ENCODE measurements around the gene PSMC5. TPM values are rescaled to one million over a fixed set of nuclear protein-coding genes. Genes with fewer than 3 reads are reported as not detected.

PSMC5 gene
- total and polyA plus RNA-seq, 2 donors (not counting 3 experiments of a cell fraction or from before 2014, with no cell fraction given), result 179 to 236 TPM

DNA sequence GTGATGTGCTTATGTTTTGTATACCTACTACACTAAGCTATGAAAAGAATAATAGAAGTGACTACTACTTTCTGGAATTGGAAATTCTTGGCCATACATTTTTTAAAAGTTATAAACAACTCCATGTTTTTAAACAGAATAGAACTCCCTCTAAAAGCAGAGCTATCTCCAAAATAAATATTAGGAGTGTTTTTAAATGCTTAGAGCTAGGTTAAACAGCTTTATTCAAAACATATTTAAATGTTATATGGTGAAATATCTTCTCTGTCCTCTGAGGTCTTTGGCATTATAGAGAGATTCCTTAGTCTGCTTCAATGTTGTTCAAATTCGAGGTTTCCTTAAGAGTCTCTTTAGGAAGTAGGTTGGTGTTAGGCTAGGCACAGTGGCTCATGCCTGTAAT lies 22.9 kb upstream of the PSMC5 start:
- Histone ChIP-seq H3K9me3 (replicated peaks; ENCODE audit: control insufficient read depth, insufficient read depth, low read length) (no peaks in the 10 kb centered on the region), H3K79me2 (ENCODE audit: control insufficient read depth, insufficient read depth, low read length) (peaks cover 2% of the 10 kb centered on the region), H2AFZ (ENCODE audit: low read depth, low read length) (no peak overlapping the region), H3K27me3 (ENCODE audit: control insufficient read depth in 2 of 2, insufficient read depth in 2 of 2, low read length in 2 of 2) (no peaks in the 10 kb centered on the region), H3K36me3 (ENCODE audit: control insufficient read depth in 2 of 2, extremely low read depth in 1 of 2, insufficient read depth in 2 of 2, low read length in 2 of 2) (peaks cover 32 to 42% of the 10 kb centered on the region in 2 experiments), H3K9ac (replicated peaks; ENCODE audit: extremely low read depth, insufficient read depth, low read length) (no peak overlapping the region), H3K4me1 (ENCODE audit: control insufficient read depth, extremely low read depth, insufficient read depth, low read length) (no peaks in the 10 kb centered on the region), H3K9me1 (replicated peaks; ENCODE audit: control insufficient read depth, extremely low read depth, insufficient read depth, low read length) (no peaks in the 10 kb centered on the region), H3K27ac (ENCODE audit: insufficient read depth, low read depth, low read length) (no peak overlapping the region), H4K20me1 (replicated peaks; ENCODE audit: control insufficient read depth, extremely low read depth, insufficient read depth, low read length) (no peaks in the 10 kb centered on the region), H3K4me3 (replicated peaks in 1 of 3; ENCODE audit: insufficient read depth in 1 of 3, low read depth in 1 of 3, low read length in 3 of 3) (no peak overlapping the region), H3K4me2 (ENCODE audit: insufficient read depth, low read length) (no peak overlapping the region)
- DNase-seq (ENCODE audit: low read depth, low spot score) (no peak), FAIRE-seq (no peak)
- POLR2A ChIA-PET, result no interaction called here
- TF ChIP-seq FOS (IDR thresholded peaks at IDR 0.05; ENCODE audit: borderline replicate concordance, insufficient read depth, low read length) (no peak), JUN (IDR thresholded peaks at IDR 0.05; ENCODE audit: borderline replicate concordance, insufficient read depth, insufficient read length, low read depth) (no peak), GATA2 (IDR thresholded peaks at IDR 0.05; ENCODE audit: insufficient read depth, insufficient read length, low read depth, low read length) (no peak)
- TF ChIP-seq, protein P1, sequence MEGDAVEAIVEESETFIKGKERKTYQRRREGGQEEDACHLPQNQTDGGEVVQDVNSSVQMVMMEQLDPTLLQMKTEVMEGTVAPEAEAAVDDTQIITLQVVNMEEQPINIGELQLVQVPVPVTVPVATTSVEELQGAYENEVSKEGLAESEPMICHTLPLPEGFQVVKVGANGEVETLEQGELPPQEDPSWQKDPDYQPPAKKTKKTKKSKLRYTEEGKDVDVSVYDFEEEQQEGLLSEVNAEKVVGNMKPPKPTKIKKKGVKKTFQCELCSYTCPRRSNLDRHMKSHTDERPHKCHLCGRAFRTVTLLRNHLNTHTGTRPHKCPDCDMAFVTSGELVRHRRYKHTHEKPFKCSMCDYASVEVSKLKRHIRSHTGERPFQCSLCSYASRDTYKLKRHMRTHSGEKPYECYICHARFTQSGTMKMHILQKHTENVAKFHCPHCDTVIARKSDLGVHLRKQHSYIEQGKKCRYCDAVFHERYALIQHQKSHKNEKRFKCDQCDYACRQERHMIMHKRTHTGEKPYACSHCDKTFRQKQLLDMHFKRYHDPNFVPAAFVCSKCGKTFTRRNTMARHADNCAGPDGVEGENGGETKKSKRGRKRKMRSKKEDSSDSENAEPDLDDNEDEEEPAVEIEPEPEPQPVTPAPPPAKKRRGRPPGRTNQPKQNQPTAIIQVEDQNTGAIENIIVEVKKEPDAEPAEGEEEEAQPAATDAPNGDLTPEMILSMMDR (IDR thresholded peaks at IDR 0.05; ENCODE audit: extremely low read depth in 1 of 2, insufficient read depth in 1 of 2, low read depth in 1 of 2, low read length in 2 of 2), result no peak
- no TSS peak for BruUV-seq (replicated peaks)
- intact Hi-C loops (cut with micrococcal nuclease), result no loop called here
- dilution Hi-C loops (cut with MboI; ENCODE audit: extremely low pct_ligation_motif_present, low sequenced_read_pairs), result no loop called here
- CTCF ChIA-PET, result interaction anchor here (0.7 to 2.0 kb wide), 6 partner anchors 11 to 31 kb away, joined by 3 to 7 read pairs (median 4); partner anchors contain the start of gene CCDC47

DNA sequence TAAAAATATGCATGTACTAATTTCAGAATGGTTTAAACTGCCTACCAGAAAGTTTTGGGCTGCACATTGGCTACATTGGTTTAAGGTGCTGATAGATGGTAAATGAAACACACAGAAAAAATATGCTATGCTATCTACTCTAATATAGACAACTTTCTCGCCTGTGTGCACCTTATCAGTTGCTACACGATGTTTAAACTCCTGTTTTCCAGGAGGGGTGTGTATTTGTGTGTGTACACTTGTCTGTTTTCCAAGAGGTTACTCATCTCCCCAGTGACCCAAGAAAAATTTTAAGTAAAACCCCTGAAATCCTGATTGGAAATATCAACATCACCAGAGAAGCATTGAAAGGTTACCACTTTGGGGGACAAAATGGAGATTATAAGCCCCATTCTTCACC lies 21.6 kb upstream of the PSMC5 start:
- H3K9me1 ChIP-seq (replicated peaks; ENCODE audit: control insufficient read depth, extremely low read depth, insufficient read depth, low read length), result no peaks in the 10 kb centered on the region
- dilution Hi-C loops (cut with MboI; ENCODE audit: extremely low pct_ligation_motif_present, low sequenced_read_pairs), result no loop called here
- no peak overlapping the region for H3K4me2 ChIP-seq (ENCODE audit: insufficient read depth, low read length)
- BruUV-seq (replicated peaks), result no TSS peak
- H3K9me3 ChIP-seq (replicated peaks; ENCODE audit: control insufficient read depth, insufficient read depth, low read length), result no peaks in the 10 kb centered on the region
- intact Hi-C loops (cut with micrococcal nuclease), result no loop called here
- H3K27me3 ChIP-seq (ENCODE audit: control insufficient read depth in 2 of 2, insufficient read depth in 2 of 2, low read length in 2 of 2), result no peaks in the 10 kb centered on the region
- no peaks in the 10 kb centered on the region for H4K20me1 ChIP-seq (replicated peaks; ENCODE audit: control insufficient read depth, extremely low read depth, insufficient read depth, low read length)
- no peak overlapping the region for H3K27ac ChIP-seq (ENCODE audit: insufficient read depth, low read depth, low read length)
- TF ChIP-seq GATA2 (IDR thresholded peaks at IDR 0.05; ENCODE audit: insufficient read depth, insufficient read length, low read depth, low read length), result no peak
- TF ChIP-seq POLR2AphosphoS5 (IDR thresholded peaks at IDR 0.05; ENCODE audit: insufficient read depth, low read depth, low read length), result no peak
- TF ChIP-seq, protein P2, sequence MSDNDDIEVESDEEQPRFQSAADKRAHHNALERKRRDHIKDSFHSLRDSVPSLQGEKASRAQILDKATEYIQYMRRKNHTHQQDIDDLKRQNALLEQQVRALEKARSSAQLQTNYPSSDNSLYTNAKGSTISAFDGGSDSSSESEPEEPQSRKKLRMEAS (IDR thresholded peaks at IDR 0.05; ENCODE audit: insufficient read depth, insufficient read length), result no peak
- TF ChIP-seq FOS (IDR thresholded peaks at IDR 0.05; ENCODE audit: borderline replicate concordance, insufficient read depth, low read length), result no peak
- TF ChIP-seq EZH2 (IDR thresholded peaks at IDR 0.05; ENCODE audit: borderline replicate concordance, low read depth, low read length, severe bottlenecking), result no peak
- no peak for TF ChIP-seq JUN (IDR thresholded peaks at IDR 0.05; ENCODE audit: borderline replicate concordance, insufficient read depth, insufficient read length, low read depth)
- TF ChIP-seq POLR2A (IDR thresholded peaks at IDR 0.05; ENCODE audit: low read depth, low read length), result no peak
- TF ChIP-seq, protein P1 (IDR thresholded peaks at IDR 0.05; ENCODE audit: extremely low read depth in 1 of 2, insufficient read depth in 1 of 2, low read depth in 1 of 2, low read length in 2 of 2), result no peak
- TF ChIP-seq MYC (IDR thresholded peaks at IDR 0.05; ENCODE audit: low read depth, low read length), result no peak
- H3K79me2 ChIP-seq (ENCODE audit: control insufficient read depth, insufficient read depth, low read length), result peaks cover 2% of the 10 kb centered on the region
- H3K4me1 ChIP-seq (ENCODE audit: control insufficient read depth, extremely low read depth, insufficient read depth, low read length), result no peaks in the 10 kb centered on the region
- peaks cover 26 to 35% of the 10 kb centered on the region in 2 experiments for H3K36me3 ChIP-seq (ENCODE audit: control insufficient read depth in 2 of 2, extremely low read depth in 1 of 2, insufficient read depth in 2 of 2, low read length in 2 of 2)
- CTCF ChIA-PET, result no interaction called here
- FAIRE-seq, result no peak
- no peak overlapping the region for H3K9ac ChIP-seq (replicated peaks; ENCODE audit: extremely low read depth, insufficient read depth, low read length)
- no peak overlapping the region for H3K4me3 ChIP-seq (replicated peaks in 1 of 3; ENCODE audit: insufficient read depth in 1 of 3, low read depth in 1 of 3, low read length in 3 of 3)
- no peak overlapping the region for H2AFZ ChIP-seq (ENCODE audit: low read depth, low read length)
- no peak for DNase-seq (ENCODE audit: low read depth, low spot score)
- POLR2A ChIA-PET, result no interaction called here
